Natural killer cell (primary cell): Measurements from ENCODE around the gene KNOP1. TPM values are rescaled to one million over a fixed set of nuclear protein-coding genes. Genes with fewer than 3 reads are reported as not detected.

Experiments
- ATAC-seq, 3 donors: fragments of 150-1000 bp in 2 of 3; fragments of 200-7000 bp in 1 of 3; cut with Tn5 transposase; 1 replicate in 1 of 3; 2 replicates in 2 of 3; pipeline ENCODE4 v1.10.0; 2021; ENCODE audit warnings: mild to moderate bottlenecking in 2 of 3, moderate library complexity in 2 of 3
- DNase-seq, 2 donors: peaks; one replicate each; pipeline versions ENCODE4 v3.0.0 to v3.0.0-alpha.2; 2013 to 2021; ENCODE audit warnings: mixed read lengths in 1 of 2
- H3K27ac ChIP-seq: one replicate; pipeline ENCODE4 v1.5.1; 2013; ENCODE audit warnings: mild to moderate bottlenecking, low read length
- H3K27me3 ChIP-seq: one replicate; pipeline ENCODE4 v1.6.1; 2013; ENCODE audit warnings: low read length; ENCODE audit not compliant: control insufficient read depth, insufficient read depth
- H3K36me3 ChIP-seq: one replicate; pipeline ENCODE4 v1.6.1; 2013; ENCODE audit warnings: low read length; ENCODE audit not compliant: control insufficient read depth, insufficient read depth
- H3K4me1 ChIP-seq: one replicate; pipeline ENCODE4 v1.6.1; 2013; ENCODE audit warnings: low read length; ENCODE audit not compliant: control insufficient read depth, insufficient read depth
- H3K4me3 ChIP-seq: one replicate; pipeline ENCODE4 v1.5.1; 2013; ENCODE audit warnings: low read length
- H3K9me3 ChIP-seq: one replicate; pipeline ENCODE4 v1.6.1; 2013; ENCODE audit warnings: low read length; ENCODE audit not compliant: control insufficient read depth, insufficient read depth
- H3K27ac Mint-ChIP-seq, 2 donors: one replicate each; pipeline ENCODE4 v1.8.0; 2022; ENCODE audit warnings: mild to moderate bottlenecking in 2 of 2, mixed read lengths in 2 of 2, moderate library complexity in 1 of 2
- H3K27me3 Mint-ChIP-seq, 2 donors: one replicate each; pipeline ENCODE4 v1.8.0; 2022; ENCODE audit warnings: low read depth in 2 of 2, mixed read lengths in 2 of 2
- H3K36me3 Mint-ChIP-seq: one replicate; pipeline ENCODE4 v1.8.0; 2022; ENCODE audit warnings: mixed read lengths
- H3K4me1 Mint-ChIP-seq, 2 donors: one replicate each; pipeline ENCODE4 v1.8.0; 2022; ENCODE audit warnings: mixed read lengths in 2 of 2
- H3K4me3 Mint-ChIP-seq: one replicate; pipeline ENCODE4 v1.8.0; 2022; ENCODE audit warnings: mild to moderate bottlenecking, moderate library complexity, mixed read lengths
- H3K9me3 Mint-ChIP-seq, 2 donors: one replicate each; pipeline ENCODE4 v1.8.0; 2022; ENCODE audit warnings: mixed read lengths in 2 of 2
- CTCF ChIP-seq: fragments of 200-600 bp; IDR thresholded peaks from one replicate; pipeline ENCODE4 v1.8.0; 2022; ENCODE audit warnings: antibody characterized with exemption
- WGBS: methylation state at CpG from one replicate; pipeline ENCODE4 v1.1.7; 2013; ENCODE audit warnings: missing lambda C conversion rate; ENCODE audit not compliant: insufficient coverage; 5-methylcytosine and 5-hydroxymethylcytosine counted together
- intact Hi-C: fragments of 100-400 bp; cut with micrococcal nuclease; formaldehyde crosslinking; loops from one replicate; pipeline ENCODE4 v1.14.2; 2022
- total RNA-seq, 4 donors: library from RNA; stranded (reverse); fragments of 120-200 nt in 1 of 4; gene quantifications; one replicate each; pipeline versions ENCODE4 v1.2.3 to v1.2.4, GENCODE V29; 2013 to 2022

KNOP1 gene
- total RNA-seq, 3 donors from 2014 or later (not counting 1 experiment from before 2014, with no cell fraction given): 5.6 to 8.0 (median 6.9) TPM

- H3K4me1 Mint-ChIP-seq: peaks cover 20 to 23% of the 10 kb centered on the region in 2 donors
- TF ChIP-seq CTCF: no peak
- H3K4me1 ChIP-seq: peaks cover 34% of the 10 kb centered on the region
- no peaks in the 10 kb centered on the region for H3K9me3 Mint-ChIP-seq
- H3K4me3 ChIP-seq: no peak overlapping the region
- H3K27me3 Mint-ChIP-seq: no peaks in the 10 kb centered on the region
- intact Hi-C loops: no loop called here
- peak overlapping the region in 1 of 2 donors; percentile 31 for H3K27ac Mint-ChIP-seq
- H3K4me3 Mint-ChIP-seq: no peak overlapping the region
- 91% methylated on average over 19 of the region's 19 CpGs for WGBS
- no peak for ATAC-seq
- no peak overlapping the region for H3K27ac ChIP-seq
- H3K36me3 Mint-ChIP-seq: no peaks in the 10 kb centered on the region
- peaks cover 27% of the 10 kb centered on the region for H3K36me3 ChIP-seq
- no peaks in the 10 kb centered on the region for H3K9me3 ChIP-seq
- no peak for DNase-seq
- no peaks in the 10 kb centered on the region for H3K27me3 ChIP-seq
Observed at GRCh38 chr16:19698480-19699465, 19.3 kb downstream of the KNOP1 start.

- ATAC-seq (no peak), DNase-seq (peak in 1 of 2 donors; percentile 15)
- peaks cover 34% of the 10 kb centered on the region for H3K4me1 ChIP-seq
- Mint-ChIP-seq H3K27ac (no peak overlapping the region), H3K27me3 (no peaks in the 10 kb centered on the region), H3K4me3 (no peak overlapping the region), H3K4me1 (peaks cover 20 to 23% of the 10 kb centered on the region in 2 donors), H3K36me3 (no peaks in the 10 kb centered on the region), H3K9me3 (no peaks in the 10 kb centered on the region)
- no peak for TF ChIP-seq CTCF
- H3K27me3 ChIP-seq: no peaks in the 10 kb centered on the region
- no peak overlapping the region for H3K4me3 ChIP-seq
- H3K9me3 ChIP-seq: no peaks in the 10 kb centered on the region
- WGBS: 79% methylated on average over 8 of the region's 8 CpGs
- H3K36me3 ChIP-seq: peaks cover 20% of the 10 kb centered on the region
- H3K27ac ChIP-seq: no peak overlapping the region
- intact Hi-C loops: no loop called here
Observed at GRCh38 chr16:19697756-19698318, 20.2 kb downstream of the KNOP1 start.

GRCh38 chr16:19696961-19697360 lies 21.1 kb downstream of the KNOP1 start:
- intact Hi-C loops: no loop called here
- H3K27me3 ChIP-seq: no peaks in the 10 kb centered on the region
- H3K27ac ChIP-seq: no peak overlapping the region
- no peak for TF ChIP-seq CTCF
- Mint-ChIP-seq H3K36me3 (no peaks in the 10 kb centered on the region), H3K27ac (peak overlapping the region in 1 of 2 donors; percentile 52), H3K9me3 (no peaks in the 10 kb centered on the region), H3K4me1 (peaks cover 20 to 23% of the 10 kb centered on the region in 2 donors), H3K27me3 (no peaks in the 10 kb centered on the region), H3K4me3 (no peak overlapping the region)
- H3K4me1 ChIP-seq: peaks cover 34% of the 10 kb centered on the region
- DNase-seq (peak in 1 of 2 donors; percentile 11), ATAC-seq (no peak)
- WGBS: 97% methylated on average over 15 of the region's 15 CpGs
- H3K9me3 ChIP-seq: no peaks in the 10 kb centered on the region
- peaks cover 16% of the 10 kb centered on the region for H3K36me3 ChIP-seq
- H3K4me3 ChIP-seq: no peak overlapping the region
